22Rv1 (cell line): ENCODE measurements around the gene PIK3AP1.
"Not testable (repeated sequence)": the region's sequence is repeated elsewhere in the genome, so short reads cannot be mapped to it uniquely, and the experiment has no call there.

Experiments used
- ZFX ChIP-seq: fragments of 450-650 bp; IDR thresholded peaks from 2 replicates; pipeline ENCODE4 v1.6.1; 2017; ENCODE audit warnings: antibody characterized with exemption, borderline replicate concordance
- TF ChIP-seq, protein P1 (sequence below): fragments of 450-650 bp; IDR thresholded peaks from 2 replicates; pipeline ENCODE4 v1.5.1; 2017; ENCODE audit warnings: mild to moderate bottlenecking

DNA sequence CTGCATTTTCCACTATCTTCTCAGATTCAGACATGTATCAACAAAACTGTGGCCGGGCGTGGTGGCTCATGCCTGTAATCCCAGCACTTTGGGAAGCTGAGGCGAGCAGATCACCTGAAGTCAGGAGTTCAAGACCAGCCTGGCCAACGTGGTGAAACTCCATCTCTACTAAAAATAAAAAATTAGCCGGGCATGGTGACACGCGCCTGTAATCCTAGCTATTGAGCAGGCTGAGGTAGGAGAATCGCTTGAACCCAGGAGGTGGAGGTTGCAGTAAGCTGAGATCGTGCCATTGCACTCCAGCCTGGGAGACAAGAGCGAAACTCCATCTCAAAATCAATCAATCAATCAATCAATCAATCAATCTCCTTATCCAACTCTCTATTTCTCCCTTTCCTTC lies 174.8 kb downstream of the PIK3AP1 start:
- TF ChIP-seq, protein P1, sequence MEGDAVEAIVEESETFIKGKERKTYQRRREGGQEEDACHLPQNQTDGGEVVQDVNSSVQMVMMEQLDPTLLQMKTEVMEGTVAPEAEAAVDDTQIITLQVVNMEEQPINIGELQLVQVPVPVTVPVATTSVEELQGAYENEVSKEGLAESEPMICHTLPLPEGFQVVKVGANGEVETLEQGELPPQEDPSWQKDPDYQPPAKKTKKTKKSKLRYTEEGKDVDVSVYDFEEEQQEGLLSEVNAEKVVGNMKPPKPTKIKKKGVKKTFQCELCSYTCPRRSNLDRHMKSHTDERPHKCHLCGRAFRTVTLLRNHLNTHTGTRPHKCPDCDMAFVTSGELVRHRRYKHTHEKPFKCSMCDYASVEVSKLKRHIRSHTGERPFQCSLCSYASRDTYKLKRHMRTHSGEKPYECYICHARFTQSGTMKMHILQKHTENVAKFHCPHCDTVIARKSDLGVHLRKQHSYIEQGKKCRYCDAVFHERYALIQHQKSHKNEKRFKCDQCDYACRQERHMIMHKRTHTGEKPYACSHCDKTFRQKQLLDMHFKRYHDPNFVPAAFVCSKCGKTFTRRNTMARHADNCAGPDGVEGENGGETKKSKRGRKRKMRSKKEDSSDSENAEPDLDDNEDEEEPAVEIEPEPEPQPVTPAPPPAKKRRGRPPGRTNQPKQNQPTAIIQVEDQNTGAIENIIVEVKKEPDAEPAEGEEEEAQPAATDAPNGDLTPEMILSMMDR: not testable (repeated sequence)
- TF ChIP-seq ZFX: not testable (repeated sequence)
